OCI-M1 (cell line): ENCODE results near the gene TUNAR.

ENCODE experiments used
- DNase-seq: peaks from one replicate; lab custom pipeline; 2025; lab: John Stamatoyannopoulos, UW

TUNAR gene

DNA sequence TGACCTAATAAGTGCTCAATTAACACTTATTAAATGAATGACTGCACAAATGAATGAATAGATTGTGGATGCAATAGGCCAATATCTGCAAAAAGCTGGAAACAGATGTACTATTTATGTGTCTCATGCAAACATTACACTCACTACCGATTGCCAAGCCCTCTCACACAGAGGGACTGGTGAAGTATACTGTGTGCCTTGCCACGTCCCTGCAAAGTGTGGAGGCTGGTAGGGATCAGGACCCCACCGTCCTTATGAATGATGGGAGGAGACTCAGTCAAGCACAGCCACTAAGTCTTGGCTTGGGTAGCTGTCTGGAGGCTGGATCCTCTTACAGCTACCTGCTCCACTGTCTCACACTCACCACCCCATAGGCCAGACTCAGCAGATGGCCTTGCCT, 3.9 kb upstream of the TUNAR start:
- no peak for DNase-seq

- DNase-seq, result no peak
These were observed 536 bp upstream of the TUNAR start for GRCh38 chr14:95875831-95876760.

GRCh38 chr14:95877633-95878032, 1.0 kb downstream of the TUNAR start:
- DNase-seq, result no peak

DNA sequence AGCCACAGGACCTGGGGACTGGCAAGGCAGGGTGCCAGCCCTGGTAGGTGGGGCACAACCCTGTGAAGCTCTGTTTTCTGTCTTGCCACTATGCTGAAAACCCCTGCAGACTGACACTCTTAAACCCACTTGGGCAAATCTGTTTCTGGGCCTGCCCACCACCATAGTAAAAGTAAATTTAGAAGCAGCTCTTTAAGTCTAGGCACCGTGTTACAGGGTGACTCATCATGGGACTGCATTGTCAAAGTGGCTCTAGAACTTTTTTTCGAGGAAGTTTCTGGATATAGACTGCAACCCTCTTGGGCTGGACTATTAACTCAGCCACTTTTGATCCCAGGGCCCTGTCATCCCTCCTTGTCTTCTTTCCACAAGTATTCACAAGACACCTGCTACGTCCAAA, 7.7 kb downstream of the TUNAR start:
- no peak for DNase-seq

GRCh38 chr14:95885278-95885677, 8.6 kb downstream of the TUNAR start:
- no peak for DNase-seq

DNA sequence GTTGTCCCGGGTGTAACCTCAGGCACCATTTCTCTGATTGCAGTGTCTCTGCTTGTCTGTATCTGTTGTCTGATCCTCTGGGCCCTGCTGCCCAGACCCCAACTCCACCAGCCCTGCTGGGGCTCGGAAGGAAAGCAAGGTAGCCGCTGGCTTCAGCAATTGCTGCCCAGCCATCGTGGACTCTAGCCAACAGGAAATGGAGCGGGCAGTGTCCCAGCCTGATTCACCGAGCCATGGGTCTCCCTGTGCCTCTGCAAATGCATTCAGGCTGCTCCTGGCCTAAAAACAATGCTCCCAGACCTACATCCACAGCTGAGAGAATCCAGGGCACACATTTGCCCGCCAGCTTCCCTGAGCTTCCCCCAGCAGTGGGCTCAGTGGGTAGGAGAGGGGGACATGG, 9.2 kb downstream of the TUNAR start:
- DNase-seq, result no peak

DNA sequence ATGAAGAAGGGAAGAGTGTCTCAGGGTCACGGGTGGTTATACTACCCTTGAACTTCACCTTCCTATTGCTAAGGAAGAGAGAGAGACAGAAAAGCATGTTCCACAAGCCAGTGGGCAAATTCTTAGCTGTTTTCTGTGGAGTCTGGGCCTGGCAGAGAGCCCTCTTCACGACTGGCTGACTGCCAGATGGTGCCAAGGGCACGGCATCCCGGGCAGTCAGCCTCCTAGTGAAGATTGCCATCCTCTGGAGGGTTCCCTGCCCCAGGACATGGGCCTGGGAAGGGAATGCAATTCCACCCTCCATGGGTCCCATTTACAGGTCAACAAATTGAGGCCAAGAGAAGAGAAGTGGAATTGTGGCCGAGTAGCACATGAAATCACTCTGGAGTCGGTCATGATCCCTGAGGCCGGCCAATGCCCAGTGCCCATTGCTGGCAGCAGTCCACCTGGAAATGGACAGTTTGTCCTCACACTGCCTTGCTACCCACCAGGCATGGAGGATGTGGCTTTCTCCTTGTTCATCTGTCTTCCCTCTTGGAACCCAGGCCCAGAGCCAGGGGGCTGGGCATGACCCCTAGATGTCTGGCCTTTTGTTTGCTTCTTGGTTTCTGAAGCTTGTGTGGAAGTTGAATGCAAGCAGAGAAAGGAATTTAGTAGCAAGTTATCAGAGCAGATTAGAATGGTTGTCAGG, 9.9 kb downstream of the TUNAR start:
- no peak for DNase-seq

GRCh38 chr14:95887351-95887750, 10.7 kb downstream of the TUNAR start:
- DNase-seq, result no peak

GRCh38 chr14:95889236-95889979, 12.8 kb downstream of the TUNAR start:
- no peak for DNase-seq

DNA sequence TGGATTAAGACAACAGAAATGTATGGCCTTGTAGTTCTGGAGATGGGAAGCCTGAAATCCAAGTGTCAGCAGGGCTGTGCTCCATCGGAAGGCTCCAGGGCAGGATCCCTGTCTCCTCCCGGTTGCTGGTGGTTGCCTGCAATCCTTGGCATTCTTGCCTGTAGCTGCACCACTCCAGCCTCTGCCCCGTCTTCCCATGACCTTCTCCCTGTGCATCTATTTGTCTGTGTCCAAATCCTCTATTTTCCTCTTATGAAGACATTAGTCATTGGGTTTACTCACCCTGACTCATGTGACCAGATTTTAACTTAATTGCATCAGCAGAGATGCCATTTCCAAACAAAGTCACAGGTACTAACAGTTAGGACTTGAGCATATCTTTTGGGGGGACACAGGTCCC, 15.1 kb downstream of the TUNAR start:
- DNase-seq, result no peak

DNA sequence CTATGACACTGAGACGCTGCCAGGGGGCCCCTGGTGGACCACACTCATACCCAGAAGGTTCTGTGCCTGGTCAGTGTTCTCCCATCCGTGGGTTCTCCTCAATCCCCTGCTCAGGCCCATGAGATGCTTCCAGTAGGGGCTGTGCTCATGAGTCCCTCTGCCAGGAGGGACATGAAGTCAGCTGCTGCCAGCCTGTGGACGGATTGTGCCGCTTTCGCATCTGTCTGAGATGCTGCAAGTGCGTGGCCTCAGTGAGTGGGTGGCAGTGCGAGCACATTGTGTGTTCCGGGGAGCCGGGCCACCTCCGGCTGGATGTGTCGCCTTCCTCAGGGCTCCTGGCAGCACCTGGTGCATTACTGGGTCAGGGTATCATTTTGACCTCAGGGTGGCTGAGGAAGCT, 15.5 kb downstream of the TUNAR start:
- no peak for DNase-seq

- DNase-seq, result peak; percentile 0
These were observed 19.1 kb downstream of the TUNAR start for GRCh38 chr14:95895720-95896119.

- no peak for DNase-seq
These were observed 20.0 kb downstream of the TUNAR start for GRCh38 chr14:95896498-95897135.

- no peak for DNase-seq
These were observed 20.6 kb downstream of the TUNAR start for GRCh38 chr14:95897280-95897679.

- DNase-seq, result no peak
These were observed 24.4 kb downstream of the TUNAR start for GRCh38 chr14:95901054-95901453.

GRCh38 chr14:95902273-95902826, 25.7 kb downstream of the TUNAR start:
- no peak for DNase-seq

GRCh38 chr14:95903165-95903564, 26.5 kb downstream of the TUNAR start:
- no peak for DNase-seq

DNA sequence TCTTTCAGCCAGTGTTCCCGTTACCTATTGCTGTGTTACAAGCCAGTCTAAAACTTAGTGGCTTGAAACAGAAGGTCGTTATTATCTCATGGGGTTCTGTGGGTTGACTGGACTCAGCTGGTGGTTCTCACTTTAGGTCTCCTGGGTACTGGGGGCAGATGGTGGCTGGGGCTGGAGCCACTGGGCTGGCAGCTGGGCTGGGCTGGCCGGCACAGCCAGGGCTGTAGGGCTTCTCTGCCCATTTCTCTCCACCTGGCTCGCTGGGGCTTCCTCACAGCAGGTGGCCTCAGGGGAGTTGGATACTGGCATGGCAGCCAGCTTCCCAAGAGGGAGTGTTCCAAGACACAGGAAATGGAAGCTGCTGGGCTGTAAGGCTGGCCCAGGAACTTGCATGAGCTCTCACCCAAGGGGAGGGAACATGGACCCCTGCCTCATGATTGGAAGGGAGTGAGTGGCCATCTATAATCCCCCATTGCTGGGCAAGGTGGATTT, 27.0 kb downstream of the TUNAR start:
- DNase-seq, result no peak

GRCh38 chr14:95906591-95906990, 30.0 kb downstream of the TUNAR start:
- DNase-seq, result no peak

- DNase-seq, result no peak
These were observed 34.0 kb downstream of the TUNAR start for GRCh38 chr14:95910628-95911027.

GRCh38 chr14:95911456-95911855, 34.8 kb downstream of the TUNAR start:
- DNase-seq, result no peak

GRCh38 chr14:95915330-95915729, 38.7 kb downstream of the TUNAR start:
- no peak for DNase-seq
